Measurements from ENCODE around the gene TPST2. TPM values are rescaled to one million over a fixed set of nuclear protein-coding genes. Genes with fewer than 3 reads are reported as not detected.
A peak's percentile ranks its signal among the peaks of the same experiment; 100 is the strongest.
"Not testable (repeated sequence)": the region's sequence is repeated elsewhere in the genome, so short reads cannot be mapped to it uniquely, and the experiment has no call there.

Gene TPST2
- polyA plus RNA-seq, 1 donor from 2014 or later = 34.7 TPM

GRCh38 chr22:26534171-26534855 is 55.6 kb downstream of the TPST2 start:
- Mint-ChIP-seq H3K36me3 (peaks cover 4% of the 10 kb centered on the region), H3K27ac (peak overlapping the region in 1 of 3 donors; percentile 86), H3K27me3 (no peaks in the 10 kb centered on the region), H3K9me3 (no peaks in the 10 kb centered on the region), H3K4me3 (peak overlapping the region in 2 of 4 donors; percentile 70 to 83), H3K4me1 (peaks cover 21 to 28% (median 26%) of the 10 kb centered on the region in 3 donors)

- H3K4me3 Mint-ChIP-seq = no peak overlapping the region
- H3K4me1 Mint-ChIP-seq = peaks cover 5 to 13% (median 12%) of the 10 kb centered on the region in 3 donors
- H3K9me3 Mint-ChIP-seq = no peaks in the 10 kb centered on the region
- H3K36me3 Mint-ChIP-seq = peaks cover 1% of the 10 kb centered on the region
- H3K27me3 Mint-ChIP-seq = no peaks in the 10 kb centered on the region
- no peak overlapping the region for H3K27ac Mint-ChIP-seq
Measured at GRCh38 chr22:26529345-26529744, 60.6 kb downstream of the TPST2 start.

- H3K27ac Mint-ChIP-seq, H3K27me3 Mint-ChIP-seq, H3K36me3 Mint-ChIP-seq: not testable (repeated sequence)
Measured at GRCh38 chr22:26528518-26528917, 61.4 kb downstream of the TPST2 start.

GRCh38 chr22:26527574-26528465 is 62.1 kb downstream of the TPST2 start:
- H3K27ac Mint-ChIP-seq = no peak overlapping the region
- H3K9me3 Mint-ChIP-seq = no peaks in the 10 kb centered on the region
- peaks cover 2 to 9% (median 9%) of the 10 kb centered on the region in 3 donors for H3K4me1 Mint-ChIP-seq
- H3K4me3 Mint-ChIP-seq = no peak overlapping the region
- peaks cover 1% of the 10 kb centered on the region for H3K36me3 Mint-ChIP-seq
- H3K27me3 Mint-ChIP-seq = no peaks in the 10 kb centered on the region

More at GRCh38 chr22:26528518-26528917, 61.4 kb downstream of the TPST2 start:
- peaks cover 3 to 11% (median 8%) of the 10 kb centered on the region in 3 donors for H3K4me1 Mint-ChIP-seq
- H3K4me3 Mint-ChIP-seq, H3K9me3 Mint-ChIP-seq: not testable (repeated sequence)

- Mint-ChIP-seq H3K4me1 (peaks cover 0 to 4% (median 3%) of the 10 kb centered on the region in 3 donors), H3K9me3 (no peaks in the 10 kb centered on the region), H3K27me3 (no peaks in the 10 kb centered on the region), H3K4me3 (no peak overlapping the region), H3K27ac (no peak overlapping the region), H3K36me3 (peaks cover 1% of the 10 kb centered on the region)
Measured at GRCh38 chr22:26527167-26527566, 62.8 kb downstream of the TPST2 start.

GRCh38 chr22:26525946-26526564 is 63.9 kb downstream of the TPST2 start:
- no peak overlapping the region for H3K4me3 Mint-ChIP-seq

GRCh38 chr22:26524870-26525269 is 65.1 kb downstream of the TPST2 start:
- no peaks in the 10 kb centered on the region for H3K27me3 Mint-ChIP-seq
- H3K36me3 Mint-ChIP-seq = peaks cover 4% of the 10 kb centered on the region
- H3K27ac Mint-ChIP-seq = peak overlapping the region in 1 of 3 donors; percentile 2
- peaks cover 0 to 4% (median 3%) of the 10 kb centered on the region in 3 donors for H3K4me1 Mint-ChIP-seq
- no peak overlapping the region for H3K4me3 Mint-ChIP-seq
- no peaks in the 10 kb centered on the region for H3K9me3 Mint-ChIP-seq

More at GRCh38 chr22:26525946-26526564, 63.9 kb downstream of the TPST2 start:
- H3K27me3 Mint-ChIP-seq = no peaks in the 10 kb centered on the region
- peaks cover 0 to 4% (median 3%) of the 10 kb centered on the region in 3 donors for H3K4me1 Mint-ChIP-seq
- no peaks in the 10 kb centered on the region for H3K9me3 Mint-ChIP-seq
- peaks cover 4% of the 10 kb centered on the region for H3K36me3 Mint-ChIP-seq
- no peak overlapping the region for H3K27ac Mint-ChIP-seq

GRCh38 chr22:26522592-26522991 is 67.3 kb downstream of the TPST2 start:
- peaks cover 0 to 4% (median 3%) of the 10 kb centered on the region in 3 donors for H3K4me1 Mint-ChIP-seq
- no peaks in the 10 kb centered on the region for H3K9me3 Mint-ChIP-seq
- H3K36me3 Mint-ChIP-seq = peaks cover 4% of the 10 kb centered on the region
- no peak overlapping the region for H3K27ac Mint-ChIP-seq
- no peaks in the 10 kb centered on the region for H3K27me3 Mint-ChIP-seq
- no peak overlapping the region for H3K4me3 Mint-ChIP-seq

GRCh38 chr22:26522012-26522411 is 67.9 kb downstream of the TPST2 start:
- H3K4me1 Mint-ChIP-seq = peaks cover 0 to 4% (median 3%) of the 10 kb centered on the region in 3 donors
- peak overlapping the region in 1 of 3 donors; percentile 27 for H3K27ac Mint-ChIP-seq

GRCh38 chr22:26517429-26517828 is 72.5 kb downstream of the TPST2 start:
- Mint-ChIP-seq H3K4me3 (no peak overlapping the region), H3K4me1 (peaks cover 5 to 17% (median 13%) of the 10 kb centered on the region in 3 donors), H3K9me3 (no peaks in the 10 kb centered on the region), H3K27ac (no peak overlapping the region), H3K27me3 (no peaks in the 10 kb centered on the region), H3K36me3 (peaks cover 3% of the 10 kb centered on the region)

More at GRCh38 chr22:26522012-26522411, 67.9 kb downstream of the TPST2 start:
- no peak overlapping the region for H3K4me3 Mint-ChIP-seq
- no peaks in the 10 kb centered on the region for H3K27me3 Mint-ChIP-seq
- H3K36me3 Mint-ChIP-seq = peaks cover 4% of the 10 kb centered on the region
- H3K9me3 Mint-ChIP-seq = no peaks in the 10 kb centered on the region

GRCh38 chr22:26516503-26516902 is 73.4 kb downstream of the TPST2 start:
- Mint-ChIP-seq H3K27ac (no peak overlapping the region), H3K4me3 (no peak overlapping the region), H3K4me1 (peaks cover 8 to 27% (median 21%) of the 10 kb centered on the region in 3 donors)

GRCh38 chr22:26515931-26516330 is 74.0 kb downstream of the TPST2 start:
- H3K4me3 Mint-ChIP-seq = peak overlapping the region in 1 of 4 donors; percentile 60
- H3K4me1 Mint-ChIP-seq = peaks cover 8 to 32% (median 27%) of the 10 kb centered on the region in 3 donors
- no peaks in the 10 kb centered on the region for H3K27me3 Mint-ChIP-seq
- H3K27ac Mint-ChIP-seq = no peak overlapping the region
- no peaks in the 10 kb centered on the region for H3K36me3 Mint-ChIP-seq
- no peaks in the 10 kb centered on the region for H3K9me3 Mint-ChIP-seq

More at GRCh38 chr22:26516503-26516902, 73.4 kb downstream of the TPST2 start:
- H3K36me3 Mint-ChIP-seq = peaks cover under 1% of the 10 kb centered on the region
- no peaks in the 10 kb centered on the region for H3K9me3 Mint-ChIP-seq
- H3K27me3 Mint-ChIP-seq = no peaks in the 10 kb centered on the region

GRCh38 chr22:26514419-26515161 is 75.3 kb downstream of the TPST2 start:
- Mint-ChIP-seq H3K4me1 (peaks cover 9 to 38% (median 29%) of the 10 kb centered on the region in 3 donors), H3K9me3 (no peaks in the 10 kb centered on the region), H3K36me3 (peaks cover 2% of the 10 kb centered on the region), H3K27ac (no peak overlapping the region), H3K27me3 (no peaks in the 10 kb centered on the region), H3K4me3 (peak overlapping the region in 2 of 4 donors; percentile 25 to 100)

- no peaks in the 10 kb centered on the region for H3K9me3 Mint-ChIP-seq
- H3K27me3 Mint-ChIP-seq = no peaks in the 10 kb centered on the region
- H3K4me3 Mint-ChIP-seq = peak overlapping the region in 1 of 4 donors; percentile 100
- peak overlapping the region in 1 of 3 donors; percentile 97 for H3K27ac Mint-ChIP-seq
- H3K36me3 Mint-ChIP-seq = peaks cover 2% of the 10 kb centered on the region
- H3K4me1 Mint-ChIP-seq = peaks cover 9 to 38% (median 33%) of the 10 kb centered on the region in 3 donors
Measured at GRCh38 chr22:26513838-26514237, 76.1 kb downstream of the TPST2 start.

All from IgD-negative memory B cell (primary cell).